Fibroblast of skin of left biceps (primary cell): Measurements from ENCODE around the gene SLC2A11.
"Not testable (repeated sequence)": the region's sequence is repeated elsewhere in the genome, so short reads cannot be mapped to it uniquely, and the experiment has no call there.

Experiments
- DNase-seq, 2 experiments: peaks; one replicate each; pipeline ENCODE4 v3.0.0-alpha.2; 2013; ENCODE audit warnings: low read depth in 2 of 2

SLC2A11 gene

GRCh38 chr22:23891726-23892125, 34.1 kb downstream of the SLC2A11 start:
- DNase-seq: no peak

DNA sequence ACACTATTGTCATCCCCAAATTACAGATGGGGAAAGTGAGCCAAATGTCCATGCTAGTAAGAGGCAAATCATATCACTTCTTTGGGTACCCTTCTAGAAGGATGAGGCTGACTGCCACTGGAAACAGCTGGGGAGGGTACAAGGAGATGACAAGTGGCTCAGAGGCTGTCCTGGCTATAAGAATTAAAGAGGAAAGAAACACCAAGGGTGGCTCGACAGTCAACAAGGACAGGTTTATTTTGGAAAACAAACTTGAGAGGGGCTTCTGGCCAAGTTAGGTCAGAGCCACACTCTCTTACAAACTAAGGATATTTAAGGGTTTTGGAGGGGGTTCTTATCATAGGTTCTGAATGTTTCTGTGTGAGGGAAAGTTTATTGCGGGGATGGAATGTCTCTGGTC, 34.5 kb downstream of the SLC2A11 start:
- no peak for DNase-seq

DNA sequence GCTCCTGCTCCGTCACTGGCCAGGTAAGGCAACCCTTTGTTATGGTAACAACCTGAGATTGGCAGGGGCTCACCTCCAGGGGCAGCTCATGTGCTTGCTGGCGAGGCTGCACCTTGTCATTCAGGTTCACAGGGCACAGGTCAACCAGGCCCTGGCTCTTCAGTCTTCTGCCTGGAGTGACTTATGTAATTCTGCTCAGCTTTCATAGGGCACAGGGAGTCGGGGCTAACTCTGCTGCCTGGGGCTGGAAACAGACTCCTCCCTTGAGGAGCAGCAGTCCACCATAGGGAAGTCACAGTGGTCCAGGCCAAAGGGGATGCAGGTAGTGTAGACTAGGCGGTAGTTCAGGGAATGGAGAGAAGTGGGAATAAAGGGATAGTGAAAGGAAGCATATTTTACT, 35.0 kb downstream of the SLC2A11 start:
- DNase-seq: no peak

GRCh38 chr22:23893121-23893944, 35.7 kb downstream of the SLC2A11 start:
- no peak for DNase-seq

GRCh38 chr22:23893945-23894709, 36.5 kb downstream of the SLC2A11 start, which contains the start of gene MIF:
Gene MIF, plus strand, starts transcription at chr22:23894383. Its CDS starts 92 bp downstream, at chr22:23894475.
- peak; percentile 81 to 84 for DNase-seq

DNA sequence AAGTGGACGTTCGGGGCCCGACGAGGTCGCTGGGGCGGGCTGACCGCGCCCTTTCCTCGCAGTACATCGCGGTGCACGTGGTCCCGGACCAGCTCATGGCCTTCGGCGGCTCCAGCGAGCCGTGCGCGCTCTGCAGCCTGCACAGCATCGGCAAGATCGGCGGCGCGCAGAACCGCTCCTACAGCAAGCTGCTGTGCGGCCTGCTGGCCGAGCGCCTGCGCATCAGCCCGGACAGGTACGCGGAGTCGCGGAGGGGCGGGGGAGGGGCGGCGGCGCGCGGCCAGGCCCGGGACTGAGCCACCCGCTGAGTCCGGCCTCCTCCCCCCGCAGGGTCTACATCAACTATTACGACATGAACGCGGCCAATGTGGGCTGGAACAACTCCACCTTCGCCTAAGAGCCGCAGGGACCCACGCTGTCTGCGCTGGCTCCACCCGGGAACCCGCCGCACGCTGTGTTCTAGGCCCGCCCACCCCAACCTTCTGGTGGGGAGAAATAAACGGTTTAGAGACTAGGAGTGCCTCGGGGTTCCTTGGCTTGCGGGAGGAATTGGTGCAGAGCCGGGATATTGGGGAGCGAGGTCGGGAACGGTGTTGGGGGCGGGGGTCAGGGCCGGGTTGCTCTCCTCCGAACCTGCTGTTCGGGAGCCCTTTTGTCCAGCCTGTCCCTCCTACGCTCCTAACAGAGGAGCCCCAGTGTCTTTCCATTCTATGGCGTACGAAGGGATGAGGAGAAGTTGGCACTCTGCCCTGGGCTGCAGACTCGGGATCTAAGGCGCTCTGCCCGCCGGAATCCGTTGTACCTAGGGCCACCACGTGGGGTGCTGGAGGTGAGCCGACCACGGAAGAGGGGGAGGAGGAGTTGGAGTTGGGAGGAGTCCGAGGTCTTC, 37.3 kb downstream of the SLC2A11 start:
- peak in 1 of 2 experiments; percentile 39 for DNase-seq

GRCh38 chr22:23895599-23896144, 38.0 kb downstream of the SLC2A11 start:
- no peak for DNase-seq

DNA sequence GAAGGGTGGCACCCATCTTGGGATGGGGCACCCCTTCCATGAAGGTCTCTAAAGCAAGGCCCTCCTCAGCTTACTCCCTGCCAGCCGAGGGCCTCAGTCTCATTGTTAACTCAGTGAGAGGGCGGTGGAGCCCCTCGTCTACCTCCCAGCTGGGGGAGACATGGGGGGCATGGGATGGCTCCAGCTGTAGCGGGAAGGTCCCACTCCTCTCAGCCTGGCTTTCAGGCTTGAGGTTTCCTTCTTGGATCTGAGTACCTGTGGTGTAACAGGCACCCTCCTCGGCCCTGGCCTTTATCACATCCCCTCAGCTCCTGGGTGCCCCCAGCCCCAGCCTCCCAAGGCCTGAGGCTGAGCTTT, 38.5 kb downstream of the SLC2A11 start:
- DNase-seq: no peak

DNA sequence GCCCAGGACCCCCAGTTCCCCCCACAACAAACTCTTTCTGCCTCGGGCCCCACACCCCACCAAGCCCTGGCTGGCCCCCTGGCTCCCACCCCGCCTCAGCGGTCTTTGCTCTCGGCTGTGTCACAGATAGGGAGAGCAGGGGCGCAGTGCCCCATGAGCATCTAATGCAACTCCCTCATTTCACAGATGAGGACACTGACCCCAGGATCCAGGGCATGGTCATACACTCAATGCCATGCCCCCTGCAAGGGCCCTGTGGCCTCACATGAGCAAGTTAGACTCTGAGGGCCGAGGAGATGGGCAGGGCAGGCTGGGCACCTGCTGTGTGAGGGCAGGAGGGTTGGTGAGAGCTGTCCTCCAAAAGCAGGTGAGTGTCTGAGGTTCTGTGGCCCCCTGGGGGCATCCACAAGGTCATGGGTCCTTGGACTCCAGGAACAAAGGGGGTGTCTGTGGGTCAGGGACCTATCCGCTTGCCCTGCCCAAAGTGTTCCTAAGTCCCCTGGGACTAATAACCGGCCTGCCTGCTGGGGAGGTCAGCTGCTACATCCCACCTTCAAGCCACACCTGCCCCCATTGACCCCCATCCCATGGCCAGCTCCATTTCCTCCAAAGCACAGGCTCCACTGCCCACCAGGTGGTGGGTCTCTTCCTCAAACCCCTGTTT, 39.0 kb downstream of the SLC2A11 start:
- DNase-seq: no peak

- DNase-seq: no peak
These were observed 39.6 kb downstream of the SLC2A11 start for GRCh38 chr22:23897320-23897719.

DNA sequence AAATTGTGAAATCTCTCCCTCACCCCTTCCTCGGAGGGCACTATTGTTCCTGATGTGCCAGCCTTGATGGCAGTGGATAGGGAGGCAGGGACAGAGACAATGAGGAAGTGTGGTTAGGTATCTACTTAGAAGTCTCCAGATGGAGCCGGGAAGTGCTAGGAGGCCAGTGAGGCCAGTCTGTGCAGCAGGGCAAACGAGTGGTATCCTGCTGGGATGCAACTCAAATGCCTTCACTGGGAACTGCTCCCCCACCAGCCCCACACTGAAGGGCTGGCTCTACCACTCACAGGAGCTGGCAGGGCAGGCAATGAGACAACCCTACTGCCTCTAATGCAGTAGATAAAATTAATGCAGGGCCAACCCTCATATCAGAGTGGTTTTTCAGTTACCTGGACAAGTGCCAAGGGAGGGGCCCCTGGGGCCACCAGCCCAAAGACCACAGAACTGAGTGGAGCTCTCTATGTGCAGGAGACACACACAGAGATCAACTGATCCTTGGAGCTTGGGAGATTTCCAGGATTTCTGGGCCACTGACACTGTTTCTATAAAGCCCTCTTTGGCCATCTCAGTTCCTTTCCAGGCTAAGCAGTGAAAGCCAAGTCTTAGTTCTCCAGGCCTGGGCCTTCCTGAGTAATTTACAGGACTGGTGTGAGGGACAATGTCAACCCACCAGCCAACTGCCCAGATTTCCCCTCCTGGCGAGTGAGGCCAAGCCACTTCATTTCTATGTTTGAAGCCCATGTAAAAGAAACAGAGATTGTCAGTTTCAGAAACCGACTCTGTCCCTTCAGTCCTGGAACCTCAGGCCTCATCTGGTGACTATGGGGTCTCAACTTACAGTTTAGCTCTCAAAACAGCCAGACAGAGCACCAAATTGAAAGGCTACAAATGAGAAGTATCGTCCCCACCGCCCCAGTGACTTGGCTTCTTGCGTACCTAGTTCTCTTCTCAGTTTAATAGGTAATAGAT, 40.6 kb downstream of the SLC2A11 start:
- no peak for DNase-seq

- no peak for DNase-seq
These were observed 41.5 kb downstream of the SLC2A11 start for GRCh38 chr22:23899042-23899745.

- DNase-seq: not testable (repeated sequence)
These were observed 42.6 kb downstream of the SLC2A11 start for GRCh38 chr22:23900227-23900626.

DNA sequence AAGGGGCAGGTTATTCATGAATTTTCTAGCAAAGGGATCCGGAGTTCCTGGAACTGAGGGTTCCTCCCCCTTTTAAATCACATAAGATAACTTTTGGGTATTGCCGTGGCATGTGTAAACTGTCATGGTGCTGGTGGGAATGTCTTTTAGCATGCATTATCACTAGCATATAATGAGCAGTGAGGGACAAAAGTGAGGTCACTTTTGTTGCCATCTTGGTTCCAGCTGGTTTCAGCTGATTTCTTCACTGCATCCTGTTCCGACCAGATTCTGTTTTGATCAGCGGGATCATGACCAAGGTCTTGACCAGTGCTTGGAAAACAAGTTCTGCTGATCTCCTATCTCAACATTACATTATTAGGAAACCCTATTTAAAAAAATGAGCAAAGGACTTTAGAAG, 43.9 kb downstream of the SLC2A11 start:
- DNase-seq: no peak

DNA sequence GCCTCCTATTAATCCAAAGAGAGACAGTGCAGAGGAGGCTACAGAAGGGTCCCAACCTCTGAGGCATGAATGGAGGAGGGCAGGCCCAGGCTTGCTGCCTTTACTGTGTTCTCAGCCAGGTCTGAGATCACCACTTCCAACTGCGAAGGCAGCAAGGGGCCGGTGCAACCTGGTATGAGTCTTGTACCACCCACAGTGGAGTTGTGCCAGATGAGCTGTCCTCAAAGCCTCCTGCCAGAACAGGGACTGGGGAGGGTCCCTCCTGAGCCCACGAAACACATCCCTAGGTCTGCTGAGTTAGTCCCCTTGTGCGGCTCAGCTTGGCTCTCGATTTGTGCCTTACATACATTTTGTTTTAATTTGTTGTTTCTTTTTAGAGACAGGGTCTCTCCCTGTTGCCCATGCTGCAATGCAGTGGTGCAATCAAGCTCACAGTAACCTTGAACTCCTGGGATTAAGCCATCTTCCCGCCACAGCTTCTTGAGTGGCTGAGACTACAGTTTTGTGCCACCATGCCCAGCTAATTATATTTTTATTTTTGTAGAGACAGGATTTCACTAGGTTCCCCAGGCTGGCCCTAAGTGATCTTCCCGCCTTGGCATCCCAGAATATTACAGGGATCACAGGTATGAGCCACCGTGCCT, 45.8 kb downstream of the SLC2A11 start:
- no peak for DNase-seq

DNA sequence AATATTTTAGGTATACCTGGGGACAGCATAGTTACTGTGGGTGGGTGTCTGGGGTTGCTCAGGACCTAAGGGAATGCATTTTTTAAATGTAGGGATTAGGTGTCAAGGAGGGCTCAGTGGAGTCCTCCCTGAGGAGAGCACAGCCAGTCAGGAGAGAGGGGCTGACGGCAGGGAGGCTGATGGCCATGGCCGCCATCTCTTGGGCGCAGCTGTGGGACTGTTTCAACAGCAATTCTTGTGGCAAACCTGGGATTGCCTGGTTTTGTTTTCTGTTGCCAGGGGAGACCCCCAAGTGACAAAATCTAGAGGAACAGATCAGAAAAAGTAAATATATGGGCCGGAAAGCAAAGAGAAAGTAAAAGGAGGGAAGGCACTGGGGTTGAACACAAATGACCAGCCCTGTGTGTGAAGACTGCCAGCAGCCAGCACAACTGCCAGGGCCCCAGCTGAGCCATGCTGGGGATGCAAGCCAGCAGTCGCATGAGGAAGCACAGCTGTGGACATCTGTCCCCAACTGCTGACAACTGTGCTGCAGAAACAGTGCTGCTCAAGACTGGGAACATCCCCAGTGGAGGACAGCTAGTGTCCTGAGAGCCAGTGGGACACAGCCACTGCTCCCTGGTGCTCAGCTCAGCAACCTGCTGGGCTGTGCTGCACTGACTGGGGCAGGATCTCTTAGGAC, 47.0 kb downstream of the SLC2A11 start:
- DNase-seq: no peak

- no peak for DNase-seq
These were observed 49.0 kb downstream of the SLC2A11 start for GRCh38 chr22:23906641-23907040.

DNA sequence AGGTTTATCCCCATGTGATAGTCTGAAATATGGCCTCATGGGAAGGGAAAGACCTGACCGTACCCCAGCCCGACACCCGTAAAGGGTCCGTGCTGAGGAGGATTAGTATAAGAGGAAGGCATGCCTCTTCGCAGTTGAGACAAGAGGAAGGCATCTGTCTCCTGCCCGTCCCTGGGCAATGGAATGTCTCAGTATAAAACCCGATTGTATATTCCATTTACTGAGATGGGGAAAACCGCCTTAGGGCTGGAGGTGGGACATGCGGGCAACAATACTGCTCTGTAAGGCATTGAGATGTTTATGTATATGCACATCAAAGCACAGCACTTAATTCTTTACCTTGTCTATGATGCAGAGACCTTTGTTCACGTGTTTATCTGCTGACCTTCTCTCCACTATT, 49.7 kb downstream of the SLC2A11 start:
- not testable (repeated sequence) for DNase-seq
